ENCODE results near the gene CCDC6.
"Not testable (repeated sequence)": the region's sequence is repeated elsewhere in the genome, so short reads cannot be mapped to it uniquely, and the experiment has no call there.

Gene CCDC6

GRCh38 chr10:59750155-59750945, 156.0 kb downstream of the CCDC6 start:
- DNase-seq, result no peak

- DNase-seq, result no peak
Observed at GRCh38 chr10:59748834-59749233, 157.5 kb downstream of the CCDC6 start.

- no peak for DNase-seq
Observed at GRCh38 chr10:59745163-59745650, 161.1 kb downstream of the CCDC6 start.

DNA sequence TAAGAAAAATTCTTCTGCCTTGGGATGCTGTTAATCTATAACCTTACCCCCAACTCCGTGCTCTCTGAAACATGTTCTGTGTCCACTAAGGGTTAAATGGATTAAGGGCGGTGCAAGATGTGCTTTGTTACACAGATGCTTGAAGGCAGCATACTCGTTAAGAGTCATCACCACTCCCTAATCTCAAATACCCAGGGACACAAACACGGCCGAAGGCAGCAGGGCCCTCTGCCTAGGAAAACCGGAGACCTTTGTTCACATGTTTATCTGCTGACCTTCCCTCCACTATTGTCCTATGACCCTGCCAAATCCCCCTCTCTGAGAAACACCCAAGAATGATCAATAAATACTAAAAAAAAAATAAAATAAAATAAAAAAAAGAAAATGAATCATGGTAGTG, 161.6 kb downstream of the CCDC6 start:
- DNase-seq, result not testable (repeated sequence)

- not testable (repeated sequence) for DNase-seq
Observed at GRCh38 chr10:59744156-59744555, 162.2 kb downstream of the CCDC6 start.

- DNase-seq, result no peak
Observed at GRCh38 chr10:59741583-59741982, 164.8 kb downstream of the CCDC6 start.

DNA sequence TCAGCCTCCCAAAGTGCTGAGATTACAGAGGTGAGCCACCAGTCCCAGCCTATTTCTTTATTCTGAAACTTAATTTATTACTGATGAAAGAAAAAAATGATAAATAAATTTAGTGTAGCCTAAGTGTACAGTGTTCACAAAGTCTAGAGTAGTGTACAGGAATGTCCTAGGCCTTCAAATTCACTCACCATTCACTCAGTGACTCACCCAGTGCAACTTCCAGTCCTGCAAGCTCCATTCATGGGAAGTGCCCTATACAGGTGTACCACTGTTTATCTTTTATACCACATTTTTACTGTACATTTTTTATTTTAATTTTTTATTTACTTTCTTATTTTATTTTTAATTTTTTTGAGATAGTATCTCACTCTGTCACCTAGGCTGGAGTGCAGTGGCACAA, 165.3 kb downstream of the CCDC6 start:
- DNase-seq, result no peak

Measured in activated effector memory CD4-positive, alpha-beta T cell treated with Interleukin-2 at 50 U/mL for 16 hours (primary cell).